Panc1 (cell line): Measurements from ENCODE around the gene MAP6. TPM values are rescaled to one million over a fixed set of nuclear protein-coding genes. Genes with fewer than 3 reads are reported as not detected.

ENCODE experiments used
- ATAC-seq: fragments of 200-7000 bp; cut with Tn5 transposase; 2 replicates; pipeline ENCODE4 v1.9.1; 2020; ENCODE audit warnings: mild to moderate bottlenecking, moderate library complexity
- BruUV-seq: library from RNA; stranded (reverse); fragments of 400-500 nt; replicated peaks from 2 replicates; lab custom pipeline; 2021; lab: Mats Ljungman, UMichigan
- CTCF ChIA-PET: fragments of 300-600 bp; sonication (Branson Sonifier 250); formaldehyde crosslinking; loops from one replicate; lab custom pipeline; 2022; ENCODE audit warnings: antibody characterized with exemption; lab: Charles Lee
- POLR2A ChIA-PET: fragments of 300-600 bp; sonication (Branson Sonifier 250); formaldehyde crosslinking; loops from one replicate; lab custom pipeline; 2022; ENCODE audit warnings: antibody characterized with exemption; lab: Charles Lee
- DNase-seq: peaks from one replicate; pipeline ENCODE4 v3.0.0-alpha.2; 2010; ENCODE audit warnings: low read depth, low spot score
- H3K27ac ChIP-seq: 2 replicates; pipeline ENCODE4 v1.5.1; 2011; ENCODE audit warnings: mild to moderate bottlenecking, low read length, inconsistent platforms
- H3K27me3 ChIP-seq: fragments of 200-500 bp; sonication (Bioruptor generic); 2 replicates; pipeline ENCODE4 v1.6.0; 2014; ENCODE audit warnings: low read length, inconsistent platforms; ENCODE audit not compliant: control insufficient read depth, insufficient read depth
- H3K36me3 ChIP-seq: fragments of 200-500 bp; sonication (Bioruptor generic); 2 replicates; pipeline ENCODE4 v1.5.1; 2014; ENCODE audit warnings: inconsistent platforms, mild to moderate bottlenecking, low read length, moderate library complexity; ENCODE audit not compliant: control insufficient read depth, insufficient read depth
- H3K4me1 ChIP-seq: 2 replicates; pipeline ENCODE4 v1.5.1; 2011; ENCODE audit warnings: inconsistent platforms, mild to moderate bottlenecking, low read length, moderate library complexity; ENCODE audit not compliant: control insufficient read depth, insufficient read depth
- H3K4me3 ChIP-seq, 2 experiments: 2 replicates each; pipeline ENCODE4 v1.5.1; 2011 to 2012; ENCODE audit warnings: low read depth in 2 of 2, low read length in 2 of 2, mild to moderate bottlenecking in 2 of 2, inconsistent platforms in 1 of 2, moderate library complexity in 1 of 2
- H3K9me3 ChIP-seq: fragments of 200-500 bp; sonication (Bioruptor generic); 2 replicates; pipeline ENCODE4 v1.5.1; 2014; ENCODE audit warnings: low read depth, mild to moderate bottlenecking, inconsistent platforms, low read length, moderate library complexity; ENCODE audit not compliant: control insufficient read depth, insufficient read depth
- POLR2AphosphoS5 ChIP-seq: IDR thresholded peaks from 2 replicates; pipeline ENCODE4 v1.6.1; 2012; ENCODE audit warnings: mild to moderate bottlenecking, low read depth, low read length, moderate library complexity
- SIN3A ChIP-seq: IDR thresholded peaks from 2 replicates; pipeline ENCODE4 v1.6.1; 2012; ENCODE audit warnings: low read depth, mild to moderate bottlenecking, low read length, moderate library complexity, borderline replicate concordance; ENCODE audit not compliant: insufficient read depth
- TCF7L2 ChIP-seq: IDR thresholded peaks from 2 replicates; pipeline ENCODE4 v1.6.1; 2011; ENCODE audit warnings: mild to moderate bottlenecking, low read depth, low read length, inconsistent platforms
- in situ Hi-C: cut with HindIII; loops from 2 replicates; pipeline ENCODE4 v1.10.0; 2016; ENCODE audit warnings: low sequenced_read_pairs, low pct_unique_long_range_greater_than_20kb
- intact Hi-C: fragments of 100-400 bp; cut with micrococcal nuclease; formaldehyde crosslinking; loops from one replicate; pipeline ENCODE4 v1.10.0; 2022; ENCODE audit not compliant: unreplicated experiment
- total RNA-seq: library from RNA; stranded (reverse); gene quantifications from one replicate; pipeline ENCODE4 v1.2.1, GENCODE V29; 2021; ENCODE audit not compliant: unreplicated experiment
- TF ChIP-seq, protein P1 (sequence below), 2 experiments: IDR thresholded peaks; 2 replicates each; pipeline ENCODE4 v1.6.1; 2011 to 2012; ENCODE audit warnings: low read depth in 2 of 2, control low read depth in 1 of 2, low read length in 1 of 2, mild to moderate bottlenecking in 1 of 2, moderate library complexity in 1 of 2; ENCODE audit not compliant: insufficient read depth in 1 of 2
- TF ChIP-seq, protein P2 (sequence below): fragments of 450-650 bp; IDR thresholded peaks from 2 replicates; pipeline ENCODE4 v1.5.1; 2017; ENCODE audit warnings: mild to moderate bottlenecking

The MAP6 gene
- total RNA-seq, 1 experiment from 2014 or later = 0.21 TPM

DNA sequence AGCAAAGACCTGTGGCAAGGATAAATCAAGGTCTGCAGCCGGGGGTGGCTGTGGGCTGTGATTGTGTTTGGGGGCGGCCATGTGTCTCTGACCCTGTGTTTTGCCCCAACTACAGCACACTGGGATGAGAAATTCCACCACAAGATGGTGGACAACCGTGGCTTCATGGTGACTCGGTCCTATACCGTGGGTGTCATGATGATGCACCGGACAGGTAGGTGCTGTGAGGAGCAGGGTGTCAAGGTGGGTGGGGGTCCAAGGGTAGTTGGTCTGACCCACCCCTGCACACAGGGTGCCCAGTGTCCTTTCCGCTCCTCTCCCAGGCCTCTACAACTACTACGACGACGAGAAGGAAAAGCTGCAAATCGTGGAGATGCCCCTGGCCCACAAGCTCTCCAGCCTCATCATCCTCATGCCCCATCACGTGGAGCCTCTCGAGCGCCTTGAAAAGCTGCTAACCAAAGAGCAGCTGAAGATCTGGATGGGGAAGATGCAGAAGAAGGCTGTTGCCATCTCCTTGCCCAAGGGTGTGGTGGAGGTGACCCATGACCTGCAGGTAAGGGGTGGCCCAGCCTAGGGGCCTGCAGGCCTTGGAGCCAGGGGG, 100.1 kb downstream of the MAP6 start:
- Histone ChIP-seq H3K36me3 (peaks cover 5% of the 10 kb centered on the region; the same call in 1 of the 2 replicates), H3K27ac (no peak overlapping the region), H3K27me3 (no peaks in the 10 kb centered on the region), H3K9me3 (no peaks in the 10 kb centered on the region), H3K4me3 (no peak overlapping the region), H3K4me1 (peaks cover 18% of the 10 kb centered on the region)
- intact Hi-C loops (no loop called here), in situ Hi-C loops (no loop called here)
- BruUV-seq = no TSS peak
- no peak for TF ChIP-seq SIN3A
- TF ChIP-seq, protein P1, sequence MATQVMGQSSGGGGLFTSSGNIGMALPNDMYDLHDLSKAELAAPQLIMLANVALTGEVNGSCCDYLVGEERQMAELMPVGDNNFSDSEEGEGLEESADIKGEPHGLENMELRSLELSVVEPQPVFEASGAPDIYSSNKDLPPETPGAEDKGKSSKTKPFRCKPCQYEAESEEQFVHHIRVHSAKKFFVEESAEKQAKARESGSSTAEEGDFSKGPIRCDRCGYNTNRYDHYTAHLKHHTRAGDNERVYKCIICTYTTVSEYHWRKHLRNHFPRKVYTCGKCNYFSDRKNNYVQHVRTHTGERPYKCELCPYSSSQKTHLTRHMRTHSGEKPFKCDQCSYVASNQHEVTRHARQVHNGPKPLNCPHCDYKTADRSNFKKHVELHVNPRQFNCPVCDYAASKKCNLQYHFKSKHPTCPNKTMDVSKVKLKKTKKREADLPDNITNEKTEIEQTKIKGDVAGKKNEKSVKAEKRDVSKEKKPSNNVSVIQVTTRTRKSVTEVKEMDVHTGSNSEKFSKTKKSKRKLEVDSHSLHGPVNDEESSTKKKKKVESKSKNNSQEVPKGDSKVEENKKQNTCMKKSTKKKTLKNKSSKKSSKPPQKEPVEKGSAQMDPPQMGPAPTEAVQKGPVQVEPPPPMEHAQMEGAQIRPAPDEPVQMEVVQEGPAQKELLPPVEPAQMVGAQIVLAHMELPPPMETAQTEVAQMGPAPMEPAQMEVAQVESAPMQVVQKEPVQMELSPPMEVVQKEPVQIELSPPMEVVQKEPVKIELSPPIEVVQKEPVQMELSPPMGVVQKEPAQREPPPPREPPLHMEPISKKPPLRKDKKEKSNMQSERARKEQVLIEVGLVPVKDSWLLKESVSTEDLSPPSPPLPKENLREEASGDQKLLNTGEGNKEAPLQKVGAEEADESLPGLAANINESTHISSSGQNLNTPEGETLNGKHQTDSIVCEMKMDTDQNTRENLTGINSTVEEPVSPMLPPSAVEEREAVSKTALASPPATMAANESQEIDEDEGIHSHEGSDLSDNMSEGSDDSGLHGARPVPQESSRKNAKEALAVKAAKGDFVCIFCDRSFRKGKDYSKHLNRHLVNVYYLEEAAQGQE (IDR thresholded peaks at IDR 0.05; ENCODE audit: insufficient read depth in 1 of 2, low read depth in 2 of 2, low read length in 1 of 2) = no peak
- TF ChIP-seq POLR2AphosphoS5 = no peak
- TF ChIP-seq, protein P2, sequence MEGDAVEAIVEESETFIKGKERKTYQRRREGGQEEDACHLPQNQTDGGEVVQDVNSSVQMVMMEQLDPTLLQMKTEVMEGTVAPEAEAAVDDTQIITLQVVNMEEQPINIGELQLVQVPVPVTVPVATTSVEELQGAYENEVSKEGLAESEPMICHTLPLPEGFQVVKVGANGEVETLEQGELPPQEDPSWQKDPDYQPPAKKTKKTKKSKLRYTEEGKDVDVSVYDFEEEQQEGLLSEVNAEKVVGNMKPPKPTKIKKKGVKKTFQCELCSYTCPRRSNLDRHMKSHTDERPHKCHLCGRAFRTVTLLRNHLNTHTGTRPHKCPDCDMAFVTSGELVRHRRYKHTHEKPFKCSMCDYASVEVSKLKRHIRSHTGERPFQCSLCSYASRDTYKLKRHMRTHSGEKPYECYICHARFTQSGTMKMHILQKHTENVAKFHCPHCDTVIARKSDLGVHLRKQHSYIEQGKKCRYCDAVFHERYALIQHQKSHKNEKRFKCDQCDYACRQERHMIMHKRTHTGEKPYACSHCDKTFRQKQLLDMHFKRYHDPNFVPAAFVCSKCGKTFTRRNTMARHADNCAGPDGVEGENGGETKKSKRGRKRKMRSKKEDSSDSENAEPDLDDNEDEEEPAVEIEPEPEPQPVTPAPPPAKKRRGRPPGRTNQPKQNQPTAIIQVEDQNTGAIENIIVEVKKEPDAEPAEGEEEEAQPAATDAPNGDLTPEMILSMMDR = no peak
- no peak for TF ChIP-seq TCF7L2
- no peak for DNase-seq
- POLR2A ChIA-PET = no interaction called here
- CTCF ChIA-PET = no interaction called here
- ATAC-seq = no peak

DNA sequence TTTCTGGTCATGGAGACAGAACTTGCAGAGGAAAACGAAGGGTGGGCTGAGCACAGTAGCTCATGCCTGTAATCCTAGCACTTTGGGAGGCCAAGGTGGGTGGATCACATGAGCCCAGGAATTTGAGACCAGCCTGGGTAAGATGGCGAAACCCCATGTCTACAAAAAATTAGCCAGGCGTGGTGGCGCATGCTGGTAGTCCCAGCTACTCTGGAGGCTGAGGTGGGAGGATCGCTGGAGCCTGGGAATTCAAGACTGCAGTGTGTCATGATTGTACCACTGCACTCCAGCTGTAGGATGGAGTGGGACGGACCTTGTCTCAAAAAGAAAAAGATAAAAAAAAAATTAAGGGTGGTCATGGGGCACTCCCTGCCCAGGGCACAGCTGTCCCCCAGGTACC, 100.9 kb downstream of the MAP6 start:
- ATAC-seq (no peak), DNase-seq (no peak)
- H3K36me3 ChIP-seq = peaks cover 5% of the 10 kb centered on the region; the same call in 1 of the 2 replicates
- BruUV-seq = no TSS peak
- no peaks in the 10 kb centered on the region for H3K27me3 ChIP-seq
- CTCF ChIA-PET = interaction anchor here (0.6 kb wide), 1 partner anchor 325 kb away, joined by 6 read pairs; no protein-coding TSS in a partner anchor
- intact Hi-C loops (no loop called here), in situ Hi-C loops (no loop called here)
- no peak overlapping the region for H3K4me3 ChIP-seq
- H3K27ac ChIP-seq = no peak overlapping the region
- peaks cover 25% of the 10 kb centered on the region for H3K4me1 ChIP-seq
- POLR2A ChIA-PET = no interaction called here
- no peaks in the 10 kb centered on the region for H3K9me3 ChIP-seq
- TF ChIP-seq POLR2AphosphoS5 (no peak), SIN3A (no peak), TCF7L2 (no peak)
- TF ChIP-seq, protein P1 (IDR thresholded peaks at IDR 0.05; ENCODE audit: insufficient read depth in 1 of 2, low read depth in 2 of 2, low read length in 1 of 2) = no peak
- TF ChIP-seq, protein P2 = no peak
